Measurements from ENCODE around the gene AOC2.

GRCh38 chr17:42853597-42853967, 9.2 kb downstream of the AOC2 start:
- TF ChIP-seq CTCF (IDR thresholded peaks at IDR 0.05; ENCODE audit: low read length) (no peak), EZH2 (IDR thresholded peaks at IDR 0.05; ENCODE audit: borderline replicate concordance, low read length) (no peak)

All from OCI-LY1 (cell line).